Lower leg skin (tissue), 4 donors: Measurements from ENCODE around the gene TMCO4. TPM values are rescaled to one million over a fixed set of nuclear protein-coding genes. Genes with fewer than 3 reads are reported as not detected.

Experiments
- DNase-seq, 2 donors: peaks; one replicate each; pipeline ENCODE4 v3.0.0-alpha.2; 2019; ENCODE audit warnings: low spot score in 2 of 2
- H3K4me3 ChIP-seq: fragments of 200-600 bp; sonication (generic); 2 replicates; pipeline ENCODE4 v1.5.1; 2017; ENCODE audit warnings: mild to moderate bottlenecking, low read depth; ENCODE audit not compliant: poor library complexity, severe bottlenecking
- CTCF ChIP-seq, 3 donors: fragments of 450-650 bp; IDR thresholded peaks; one replicate each; pipeline ENCODE4 v1.5.1; 2016; ENCODE audit warnings: antibody characterized with exemption in 3 of 3, mild to moderate bottlenecking in 3 of 3, moderate library complexity in 2 of 3
- POLR2A ChIP-seq, 2 donors: fragments of 450-650 bp; IDR thresholded peaks; one replicate each; pipeline ENCODE4 v1.6.1; 2016 to 2017; ENCODE audit warnings: antibody characterized with exemption in 2 of 2, mild to moderate bottlenecking in 1 of 2, moderate library complexity in 1 of 2
- WGBS, 2 donors: methylation state at CpG; one replicate each; pipeline ENCODE4 v1.1.5; 2018; 5-methylcytosine and 5-hydroxymethylcytosine counted together
- intact Hi-C: fragments of 100-400 bp; cut with DNase I; formaldehyde crosslinking; loops from one replicate; pipeline ENCODE4 v1.15.0; 2023; ENCODE audit warnings: low total_unique reads
- total RNA-seq, 4 donors: library from RNA; depleted of rRNA; stranded (reverse); fragments of >200 nt; gene quantifications; one replicate each; pipeline ENCODE4 v1.1.0, GENCODE V29; 2016

Gene TMCO4
- total RNA-seq, 4 donors from 2014 or later, result 10.6 to 26.7 (median 18.7) TPM

DNA sequence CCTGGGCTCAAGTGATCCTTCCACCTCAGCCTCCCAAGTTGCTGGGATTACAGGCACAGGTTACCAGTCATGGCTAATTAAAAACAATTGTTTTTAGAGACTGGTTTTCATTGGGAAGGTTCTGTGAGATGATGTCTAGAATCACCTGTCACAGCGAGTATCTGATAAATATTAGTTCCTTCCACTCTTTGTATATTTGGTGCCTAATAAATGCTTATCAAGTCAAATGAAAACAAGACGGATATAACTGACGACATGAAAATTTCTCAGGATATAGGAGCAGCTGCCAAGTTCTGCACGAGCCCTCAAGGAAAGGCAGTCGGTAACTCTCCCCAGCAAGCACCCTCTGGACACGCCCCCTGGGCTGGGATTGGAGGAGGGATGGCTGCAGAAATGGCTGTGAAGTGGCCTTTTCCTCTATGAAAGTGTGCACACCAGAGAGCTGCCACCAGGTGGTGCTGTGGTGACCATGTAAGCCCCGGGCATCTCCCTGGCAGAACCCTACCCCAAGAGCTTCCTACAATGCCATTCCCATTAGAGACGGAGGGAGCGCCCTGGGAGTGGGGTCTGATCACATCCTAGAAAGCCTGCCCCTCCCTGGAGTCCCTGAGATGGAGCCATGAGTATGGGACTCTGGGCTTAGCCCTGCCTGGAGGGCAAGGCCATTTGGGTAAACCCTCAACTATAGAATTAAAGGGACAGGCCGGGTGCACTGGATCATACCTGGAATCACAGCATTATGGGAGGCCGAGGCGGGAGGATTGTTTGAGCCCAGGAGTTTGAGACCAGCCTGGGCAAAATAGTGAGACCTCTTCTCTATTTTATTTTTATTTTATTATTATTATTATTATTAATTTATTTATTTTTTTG, 84.1 kb downstream of the TMCO4 start:
- DNase-seq, result peak; percentile 71 to 92
- WGBS, 2 donors, result 45 to 46% methylated on average over 12 of the region's 12 CpGs

GRCh38 chr1:19712928-19713327, 86.8 kb downstream of the TMCO4 start:
- DNase-seq, result no peak
- 75 to 77% methylated on average over 4 of the region's 4 CpGs for WGBS, 2 donors
- intact Hi-C loops, result no loop called here
- TF ChIP-seq CTCF (IDR thresholded peaks at IDR 0.05) (no peak), POLR2A (IDR thresholded peaks at IDR 0.05) (no peak)
- H3K4me3 ChIP-seq, result no peak overlapping the region

More for the DNA sequence above, 84.1 kb downstream of the TMCO4 start:
- intact Hi-C loops, result no loop called here
- H3K4me3 ChIP-seq, result no peak overlapping the region
- TF ChIP-seq POLR2A (IDR thresholded peaks at IDR 0.05) (no peak), CTCF (IDR thresholded peaks at IDR 0.05) (peak in 1 of 3 donors; percentile 30)

- TF ChIP-seq POLR2A (IDR thresholded peaks at IDR 0.05), result no peak
- TF ChIP-seq CTCF (IDR thresholded peaks at IDR 0.05), result no peak
- WGBS, 2 donors, result 87 to 90% methylated on average over 12 of the region's 12 CpGs
- no peak for DNase-seq
- intact Hi-C loops, result no loop called here
- H3K4me3 ChIP-seq, result no peak overlapping the region
Measured at GRCh38 chr1:19710825-19711611, 88.7 kb downstream of the TMCO4 start.

GRCh38 chr1:19709260-19709793, 90.4 kb downstream of the TMCO4 start:
- H3K4me3 ChIP-seq, result no peak overlapping the region
- intact Hi-C loops, result no loop called here
- WGBS, 2 donors, result 85 to 88% methylated on average over 4 of the region's 4 CpGs
- TF ChIP-seq POLR2A (IDR thresholded peaks at IDR 0.05) (no peak), CTCF (IDR thresholded peaks at IDR 0.05) (no peak)
- no peak for DNase-seq

- intact Hi-C loops, result no loop called here
- H3K4me3 ChIP-seq, result no peak overlapping the region
- TF ChIP-seq POLR2A (IDR thresholded peaks at IDR 0.05), result no peak
- TF ChIP-seq CTCF (IDR thresholded peaks at IDR 0.05), result no peak
- 86 to 89% methylated on average over 8 of the region's 8 CpGs for WGBS, 2 donors
- no peak for DNase-seq
Measured at GRCh38 chr1:19708567-19709110, 91.1 kb downstream of the TMCO4 start.
